ENCODE data around the gene CLEC4A. TPM values are rescaled to one million over a fixed set of nuclear protein-coding genes. Genes with fewer than 3 reads are reported as not detected.

CLEC4A gene
- total and polyA plus RNA-seq, 2 of the 8 experiments (the other 6 are each of a cell fraction or from before 2014, with no cell fraction given), result 0.41 to 0.44 TPM

DNA sequence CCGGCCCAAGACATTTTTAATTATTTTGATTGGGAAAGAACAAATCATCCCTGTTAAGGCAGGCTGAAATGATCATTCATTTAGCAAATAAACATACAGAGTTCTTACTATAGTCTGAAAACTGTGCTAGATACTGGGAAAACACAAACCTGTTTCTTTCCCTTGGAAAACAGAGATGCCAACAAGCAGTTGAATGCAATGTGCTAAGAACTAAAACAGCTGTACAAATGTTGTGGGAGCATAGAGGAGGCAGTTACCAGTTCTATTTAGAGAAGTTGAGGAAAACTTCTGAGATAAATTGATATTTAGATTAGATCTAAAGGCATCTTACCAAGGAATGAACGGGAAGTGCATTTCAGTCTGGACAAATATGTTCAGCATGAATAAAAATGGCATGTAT lies 44.5 kb upstream of the CLEC4A start:
- Histone ChIP-seq H3K4ac (replicated peaks; ENCODE audit: insufficient read length, low read depth, low read length) (no peak overlapping the region), H4K5ac (ENCODE audit: insufficient read length, low read depth, low read length) (no peak overlapping the region), H4K20me1 (replicated peaks in 1 of 2; ENCODE audit: control insufficient read depth in 1 of 2, insufficient read depth in 2 of 2, low read length in 2 of 2) (no peaks in the 10 kb centered on the region), H3K9me3 (ENCODE audit: insufficient read depth in 2 of 2, low read depth in 1 of 2, low read length in 1 of 2) (no peaks in the 10 kb centered on the region), H4K8ac (ENCODE audit: extremely low read depth, insufficient read depth, low read length) (no peak overlapping the region), H4K91ac (replicated peaks; ENCODE audit: insufficient read length, low read length) (no peak overlapping the region), H3K4me1 (replicated peaks in 1 of 4; ENCODE audit: control insufficient read depth in 3 of 4, insufficient read depth in 4 of 4, low read length in 3 of 4) (0 out of 7 replicates have a peak, but pooled peaks cover 0 to 3% (median 0%) of the 10 kb centered on the region in 4 experiments), H3K79me2 (ENCODE audit: control insufficient read depth in 1 of 2, insufficient read depth in 2 of 2, low read length in 2 of 2) (peaks cover 0 to 15% of the 10 kb centered on the region in 2 experiments; a peak in 2 of 4 replicates), H3K14ac (ENCODE audit: insufficient read length) (no peak overlapping the region), H3K4me3 (ENCODE audit: extremely low read depth in 1 of 4, insufficient read depth in 2 of 4, low read depth in 3 of 4, low read length in 4 of 4) (no peak overlapping the region), H3K56ac (replicated peaks; ENCODE audit: insufficient read length, low read depth, low read length) (no peak overlapping the region), H3K18ac (ENCODE audit: extremely low read depth, low read length) (no peak overlapping the region), H3K27me3 (replicated peaks in 1 of 4; ENCODE audit: control insufficient read depth in 3 of 4, extremely low read depth in 1 of 4, insufficient read depth in 3 of 4, low read length in 3 of 4) (no peaks in the 10 kb centered on the region), H2BK12ac (ENCODE audit: low read depth, low read length) (no peak overlapping the region), H2BK120ac (replicated peaks; ENCODE audit: low read depth, low read length) (no peak overlapping the region), H3K79me1 (ENCODE audit: low read depth, low read length) (peaks cover 6% of the 10 kb centered on the region), H2BK20ac (ENCODE audit: low read length) (no peak overlapping the region), H2AFZ (ENCODE audit: low read length) (no peak overlapping the region), H3K4me2 (ENCODE audit: insufficient read depth in 1 of 2, low read depth in 2 of 2, low read length in 2 of 2) (no peak overlapping the region), H3K23me2 (ENCODE audit: low read depth, low read length) (no peaks in the 10 kb centered on the region; the same call in 1 of the 2 replicates), H2BK15ac (ENCODE audit: low read length) (no peak overlapping the region), H2AK5ac (ENCODE audit: low read depth, low read length) (no peak overlapping the region), H3K9ac (replicated peaks in 1 of 4; ENCODE audit: extremely low read depth in 1 of 4, low read depth in 3 of 4, low read length in 3 of 4) (no peak overlapping the region), H3K23ac (ENCODE audit: insufficient read length) (no peak overlapping the region), H3K36me3 (ENCODE audit: control insufficient read depth in 2 of 4, insufficient read depth in 4 of 4, low read length in 3 of 4) (no peaks in the 10 kb centered on the region), H3K27ac (ENCODE audit: low read depth, low read length) (no peak overlapping the region), H2BK5ac (ENCODE audit: low read depth, low read length) (no peak overlapping the region)
- 89% methylated on average over 2 of the region's 2 CpGs; no CpG with 5 or more reads in 1 of the 2 experiments for WGBS, 2 experiments (ENCODE audit: extremely low coverage in 1 of 2, insufficient coverage in 1 of 2, insufficient read length in 1 of 2, insufficient replicate concordance in 2 of 2, low coverage in 1 of 2, low lambda C conversion rate in 2 of 2, missing lambda C conversion rate in 1 of 2)
- FAIRE-seq, result no peak
- ChIA-PET POLR2A (ENCODE audit: partially characterized antibody) (interaction anchor here (1.3 to 1.6 kb wide), 2 partner anchors 34 to 36 kb away, joined by 3 to 4 read pairs; no protein-coding TSS in a partner anchor), CTCF (ENCODE audit: partially characterized antibody) (interaction anchor here (0.9 to 11.1 kb wide), 19 partner anchors 9 to 441 kb away, joined by 3 to 146 read pairs (median 5); partner anchors contain the start of gene C3AR1)
- TF ChIP-seq RFX5 (IDR thresholded peaks at IDR 0.05; ENCODE audit: borderline replicate concordance, low read depth, low read length), result no peak
- TF ChIP-seq GTF2F1 (IDR thresholded peaks at IDR 0.05; ENCODE audit: borderline replicate concordance, low read depth, low read length), result no peak
- no peak for TF ChIP-seq SP1 (IDR thresholded peaks at IDR 0.05; ENCODE audit: low read depth, low read length)
- TF ChIP-seq SAP30 (IDR thresholded peaks at IDR 0.05; ENCODE audit: insufficient read depth, insufficient replicate concordance, low read length), result no peak
- no peak for TF ChIP-seq PHF8 (conservative IDR thresholded peaks at IDR 0.05; ENCODE audit: low read depth, low read length)
- TF ChIP-seq EP300 (IDR thresholded peaks at IDR 0.05; ENCODE audit: borderline replicate concordance in 1 of 2, low read depth in 2 of 2, low read length in 2 of 2), result no peak
- TF ChIP-seq CTBP2 (IDR thresholded peaks at IDR 0.05; ENCODE audit: borderline replicate concordance, insufficient read depth, insufficient read length, low read length), result no peak
- TF ChIP-seq SUZ12 (IDR thresholded peaks at IDR 0.05; ENCODE audit: low read length), result no peak
- TF ChIP-seq CREB1 (IDR thresholded peaks at IDR 0.05), result no peak
- no peak for TF ChIP-seq SIX5 (IDR thresholded peaks at IDR 0.05; ENCODE audit: low read depth, low read length)
- no peak for TF ChIP-seq KDM4A (IDR thresholded peaks at IDR 0.05; ENCODE audit: low read depth, low read length, severe bottlenecking)
- TF ChIP-seq TBP (IDR thresholded peaks at IDR 0.05; ENCODE audit: low read depth, low read length), result no peak
- no peak for DNase-seq (ENCODE audit: low read depth in 1 of 2, low spot score in 2 of 2)
